Measurements from ENCODE around the gene STAT6. TPM values are rescaled to one million over a fixed set of nuclear protein-coding genes. Genes with fewer than 3 reads are reported as not detected.
A peak's percentile ranks its signal among the peaks of the same experiment; 100 is the strongest.

The STAT6 gene
- total RNA-seq, 1 donor from 2014 or later, result 318 TPM

- H3K4me1 Mint-ChIP-seq (ENCODE audit: low read depth), result peaks cover 43% of the 10 kb centered on the region
- peaks cover 4% of the 10 kb centered on the region for H3K27me3 Mint-ChIP-seq (ENCODE audit: insufficient read depth)
- H3K27ac Mint-ChIP-seq, result peak overlapping the region; percentile 98
- peaks cover 9% of the 10 kb centered on the region for H3K36me3 Mint-ChIP-seq (ENCODE audit: low read depth)
- intact Hi-C loops (cut with micrococcal nuclease), result loop anchor here (1.0 to 5.0 kb wide), 8 partner anchors 12 to 424 kb away; partner anchors contain the start of genes NACA and PTGES3
- H3K4me3 Mint-ChIP-seq, result peak overlapping the region; percentile 99
- no peaks in the 10 kb centered on the region for H3K9me3 Mint-ChIP-seq
- DNase-seq (ENCODE audit: low spot score), result no peak
Observed at GRCh38 chr12:57112492-57113294, 1.5 kb upstream of the STAT6 start.

GRCh38 chr12:57110104-57111030 is 795 bp downstream of the STAT6 start:
- Mint-ChIP-seq H3K27me3 (ENCODE audit: insufficient read depth) (no peaks in the 10 kb centered on the region), H3K9me3 (no peaks in the 10 kb centered on the region), H3K27ac (peak overlapping the region; percentile 98), H3K36me3 (ENCODE audit: low read depth) (peaks cover 25% of the 10 kb centered on the region), H3K4me1 (ENCODE audit: low read depth) (peaks cover 51% of the 10 kb centered on the region), H3K4me3 (peak overlapping the region; percentile 99)
- intact Hi-C loops (cut with micrococcal nuclease), result loop anchor here (1.0 to 5.0 kb wide), 6 partner anchors 16 to 482 kb away; partner anchors contain the start of genes NEMP1 and PRIM1
- DNase-seq (ENCODE audit: low spot score), result peak; percentile 56

GRCh38 chr12:57109207-57110103 is 1.7 kb downstream of the STAT6 start:
- peak overlapping the region; percentile 99 for H3K4me3 Mint-ChIP-seq
- H3K9me3 Mint-ChIP-seq, result no peaks in the 10 kb centered on the region
- intact Hi-C loops (cut with micrococcal nuclease), result loop anchor here (1.0 to 5.0 kb wide), 3 partner anchors 15 to 481 kb away; no protein-coding TSS in a partner anchor
- no peak for DNase-seq (ENCODE audit: low spot score)
- H3K27me3 Mint-ChIP-seq (ENCODE audit: insufficient read depth), result no peaks in the 10 kb centered on the region
- peaks cover 51% of the 10 kb centered on the region for H3K4me1 Mint-ChIP-seq (ENCODE audit: low read depth)
- peak overlapping the region; percentile 80 for H3K27ac Mint-ChIP-seq
- peaks cover 32% of the 10 kb centered on the region for H3K36me3 Mint-ChIP-seq (ENCODE audit: low read depth)

- H3K27me3 Mint-ChIP-seq (ENCODE audit: insufficient read depth), result no peaks in the 10 kb centered on the region
- H3K4me3 Mint-ChIP-seq, result peak overlapping the region; percentile 5
- H3K4me1 Mint-ChIP-seq (ENCODE audit: low read depth), result peaks cover 47% of the 10 kb centered on the region
- H3K9me3 Mint-ChIP-seq, result no peaks in the 10 kb centered on the region
- intact Hi-C loops (cut with micrococcal nuclease), result no loop called here
- no peak for DNase-seq (ENCODE audit: low spot score)
- H3K27ac Mint-ChIP-seq, result no peak overlapping the region
- H3K36me3 Mint-ChIP-seq (ENCODE audit: low read depth), result peaks cover 40% of the 10 kb centered on the region
Observed at GRCh38 chr12:57107456-57108155, 3.6 kb downstream of the STAT6 start.

- Mint-ChIP-seq H3K27ac (peak overlapping the region; percentile 53), H3K27me3 (ENCODE audit: insufficient read depth) (no peaks in the 10 kb centered on the region), H3K4me3 (no peak overlapping the region), H3K9me3 (no peaks in the 10 kb centered on the region), H3K36me3 (ENCODE audit: low read depth) (peaks cover 43% of the 10 kb centered on the region), H3K4me1 (ENCODE audit: low read depth) (peaks cover 34% of the 10 kb centered on the region)
- DNase-seq (ENCODE audit: low spot score), result no peak
- intact Hi-C loops (cut with micrococcal nuclease), result no loop called here
Observed at GRCh38 chr12:57106021-57106708, 5.0 kb downstream of the STAT6 start.

GRCh38 chr12:57105011-57105753 is 6.0 kb downstream of the STAT6 start:
- H3K27ac Mint-ChIP-seq, result no peak overlapping the region
- peaks cover 29% of the 10 kb centered on the region for H3K4me1 Mint-ChIP-seq (ENCODE audit: low read depth)

GRCh38 chr12:57104292-57104910 is 6.8 kb downstream of the STAT6 start:
- DNase-seq (ENCODE audit: low spot score), result no peak
- peaks cover 21% of the 10 kb centered on the region for H3K4me1 Mint-ChIP-seq (ENCODE audit: low read depth)
- H3K9me3 Mint-ChIP-seq, result no peaks in the 10 kb centered on the region
- H3K36me3 Mint-ChIP-seq (ENCODE audit: low read depth), result peaks cover 47% of the 10 kb centered on the region
- H3K27me3 Mint-ChIP-seq (ENCODE audit: insufficient read depth), result no peaks in the 10 kb centered on the region
- H3K4me3 Mint-ChIP-seq, result no peak overlapping the region
- intact Hi-C loops (cut with micrococcal nuclease), result no loop called here
- no peak overlapping the region for H3K27ac Mint-ChIP-seq

More at GRCh38 chr12:57105011-57105753, 6.0 kb downstream of the STAT6 start:
- no peak overlapping the region for H3K4me3 Mint-ChIP-seq
- no peaks in the 10 kb centered on the region for H3K27me3 Mint-ChIP-seq (ENCODE audit: insufficient read depth)
- intact Hi-C loops (cut with micrococcal nuclease), result no loop called here
- peaks cover 44% of the 10 kb centered on the region for H3K36me3 Mint-ChIP-seq (ENCODE audit: low read depth)
- no peaks in the 10 kb centered on the region for H3K9me3 Mint-ChIP-seq
- no peak for DNase-seq (ENCODE audit: low spot score)

GRCh38 chr12:57103856-57104255 is 7.3 kb downstream of the STAT6 start:
- Mint-ChIP-seq H3K9me3 (no peaks in the 10 kb centered on the region), H3K27ac (no peak overlapping the region), H3K36me3 (ENCODE audit: low read depth) (peaks cover 51% of the 10 kb centered on the region), H3K4me3 (no peak overlapping the region), H3K27me3 (ENCODE audit: insufficient read depth) (no peaks in the 10 kb centered on the region), H3K4me1 (ENCODE audit: low read depth) (peaks cover 18% of the 10 kb centered on the region)
- intact Hi-C loops (cut with micrococcal nuclease), result no loop called here
- DNase-seq (ENCODE audit: low spot score), result no peak

- Mint-ChIP-seq H3K36me3 (ENCODE audit: low read depth) (peaks cover 56% of the 10 kb centered on the region), H3K4me3 (no peak overlapping the region), H3K4me1 (ENCODE audit: low read depth) (peaks cover 7% of the 10 kb centered on the region), H3K27me3 (ENCODE audit: insufficient read depth) (no peaks in the 10 kb centered on the region), H3K27ac (no peak overlapping the region), H3K9me3 (no peaks in the 10 kb centered on the region)
- intact Hi-C loops (cut with micrococcal nuclease), result no loop called here
- DNase-seq (ENCODE audit: low spot score), result no peak
Observed at GRCh38 chr12:57101892-57102695, 9.1 kb downstream of the STAT6 start.

- peaks cover 56% of the 10 kb centered on the region for H3K36me3 Mint-ChIP-seq (ENCODE audit: low read depth)
- no peak overlapping the region for H3K27ac Mint-ChIP-seq
- intact Hi-C loops (cut with micrococcal nuclease), result no loop called here
- no peak for DNase-seq (ENCODE audit: low spot score)
- H3K9me3 Mint-ChIP-seq, result no peaks in the 10 kb centered on the region
- no peak overlapping the region for H3K4me3 Mint-ChIP-seq
- H3K4me1 Mint-ChIP-seq (ENCODE audit: low read depth), result peaks cover 18% of the 10 kb centered on the region
- no peaks in the 10 kb centered on the region for H3K27me3 Mint-ChIP-seq (ENCODE audit: insufficient read depth)
Observed at GRCh38 chr12:57099766-57100165, 11.4 kb downstream of the STAT6 start.
